Activated CD8-positive, alpha-beta memory T cell treated with anti-CD3 and anti-CD28 coated beads for 1 hour (primary cell): ENCODE data around the gene P2RY2.
"Not testable (repeated sequence)": the region's sequence is repeated elsewhere in the genome, so short reads cannot be mapped to it uniquely, and the experiment has no call there.

ENCODE experiments used
- DNase-seq, 2 donors: peaks; one replicate each; pipeline ENCODE4 v3.0.0-alpha.2; 2020; ENCODE audit warnings: low read depth in 1 of 2; ENCODE audit errors: extremely low read depth in 1 of 2

The P2RY2 gene

GRCh38 chr11:73226297-73227006 is 8.4 kb downstream of the P2RY2 start:
- DNase-seq, result no peak

- DNase-seq, result no peak
Measured at GRCh38 chr11:73227571-73228211, 9.6 kb downstream of the P2RY2 start.

GRCh38 chr11:73228268-73229134 is 10.4 kb downstream of the P2RY2 start:
- DNase-seq, result no peak

- no peak for DNase-seq
Measured at GRCh38 chr11:73229321-73229895, 11.3 kb downstream of the P2RY2 start.

- no peak for DNase-seq
Measured at GRCh38 chr11:73229896-73230875, 12.1 kb downstream of the P2RY2 start.

GRCh38 chr11:73230931-73231330 is 12.8 kb downstream of the P2RY2 start:
- DNase-seq, result no peak

- DNase-seq, result not testable (repeated sequence)
Measured at GRCh38 chr11:73232487-73232886, 14.4 kb downstream of the P2RY2 start.

GRCh38 chr11:73233211-73233610 is 15.1 kb downstream of the P2RY2 start:
- no peak for DNase-seq

- DNase-seq, result no peak
Measured at GRCh38 chr11:73233692-73234470, 15.8 kb downstream of the P2RY2 start.

GRCh38 chr11:73234471-73235181 is 16.5 kb downstream of the P2RY2 start:
- no peak for DNase-seq

GRCh38 chr11:73235236-73235786 is 17.2 kb downstream of the P2RY2 start:
- DNase-seq, result no peak

- no peak for DNase-seq
Measured at GRCh38 chr11:73236205-73236765, 18.2 kb downstream of the P2RY2 start.

- no peak for DNase-seq
Measured at GRCh38 chr11:73236854-73237253, 18.8 kb downstream of the P2RY2 start.

GRCh38 chr11:73237471-73238290 is 19.6 kb downstream of the P2RY2 start:
- DNase-seq, result no peak

GRCh38 chr11:73239111-73239521 is 21.0 kb downstream of the P2RY2 start:
- DNase-seq, result no peak

GRCh38 chr11:73239571-73240189 is 21.6 kb downstream of the P2RY2 start:
- no peak for DNase-seq
